GM19467 (cell line): Measurements from ENCODE around the gene PROP1.
"Not testable (repeated sequence)": the region's sequence is repeated elsewhere in the genome, so short reads cannot be mapped to it uniquely, and the experiment has no call there.

ENCODE experiments used
- ATAC-seq: cut with Tn5 transposase; IDR thresholded peaks from one replicate; pipeline ENCODE4 v1.9.1; 2021; ENCODE audit warnings: mild to moderate bottlenecking, moderate library complexity; ENCODE audit not compliant: unreplicated experiment

The PROP1 gene

DNA sequence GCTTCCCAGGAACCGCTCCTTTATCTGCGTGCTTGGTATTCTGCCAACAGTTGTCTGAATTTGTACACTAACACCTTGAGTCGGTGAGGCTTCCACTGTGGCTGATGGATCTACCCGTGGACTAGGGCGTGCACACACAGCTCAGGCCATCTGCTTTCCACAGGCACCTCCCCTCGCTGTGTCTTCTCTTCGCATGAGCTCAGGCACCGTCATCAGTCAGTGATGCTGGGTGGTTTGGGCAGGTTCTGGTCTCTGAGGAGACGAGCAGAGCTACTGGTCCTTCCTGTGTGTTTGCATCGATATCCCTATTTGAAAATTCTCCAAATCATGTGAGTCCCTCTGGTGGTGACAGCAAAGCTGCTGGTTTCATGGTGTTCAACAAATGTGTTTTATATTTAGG lies 48.1 kb downstream of the PROP1 start:
- ATAC-seq, result not testable (repeated sequence)

DNA sequence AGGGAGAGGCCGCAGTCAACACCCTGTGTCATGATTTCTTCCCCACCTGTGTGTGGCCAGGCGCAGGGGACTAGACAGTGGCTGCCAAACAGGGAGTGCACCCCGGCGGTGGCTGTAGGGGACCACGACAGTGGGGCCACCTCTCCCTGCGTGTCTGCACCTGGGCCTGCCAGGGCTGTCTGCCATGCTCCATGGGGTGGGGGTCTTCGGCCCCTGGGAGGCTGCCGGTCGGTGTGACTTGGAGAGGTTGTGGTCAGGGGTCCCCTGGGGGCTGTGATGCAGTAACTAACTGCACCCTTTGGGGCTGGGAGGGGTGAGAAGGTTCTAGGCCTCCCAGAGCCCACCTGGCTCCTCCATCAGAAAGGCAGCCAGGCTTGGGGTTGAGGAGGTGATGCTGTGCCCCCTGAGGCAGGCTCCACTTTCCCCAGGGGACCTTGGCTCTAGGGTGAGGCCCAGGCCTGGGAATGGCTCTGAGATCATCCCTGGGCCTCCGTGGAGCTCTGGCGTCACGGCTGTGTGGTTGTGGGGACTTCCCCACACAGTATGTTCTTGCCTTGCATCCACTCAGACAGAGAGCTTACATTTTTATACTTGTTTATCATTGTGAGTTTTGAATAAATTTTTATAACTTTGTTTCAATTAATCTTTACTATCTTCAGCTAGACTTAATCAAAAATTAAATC lies 50.3 kb downstream of the PROP1 start:
- ATAC-seq, result not testable (repeated sequence)

- not testable (repeated sequence) for ATAC-seq
Observed at GRCh38 chr5:177945145-177945544, 50.9 kb downstream of the PROP1 start.

GRCh38 chr5:177943805-177944736 lies 52.0 kb downstream of the PROP1 start:
- ATAC-seq, result not testable (repeated sequence)

GRCh38 chr5:177942896-177943295 lies 53.1 kb downstream of the PROP1 start:
- not testable (repeated sequence) for ATAC-seq
